Kidney (tissue), 14 donors: ENCODE results near the gene METAP1. TPM values are rescaled to one million over a fixed set of nuclear protein-coding genes. Genes with fewer than 3 reads are reported as not detected.

Source experiments
- DNase-seq, 5 donors: peaks; one replicate each; pipeline ENCODE4 v3.0.0-alpha.2; 2013 to 2020
- FAIRE-seq: peaks from 2 replicates; lab custom pipeline; 2012; peaks lifted over from hg19 to GRCh38; lab: Jason Lieb, UNC
- H3K27ac ChIP-seq, 2 donors: one replicate each; pipeline ENCODE4 v1.7.0; 2013; ENCODE audit warnings: low read depth in 2 of 2, low read length in 2 of 2, inconsistent platforms in 1 of 2
- H3K27me3 ChIP-seq: one replicate; pipeline ENCODE4 v1.7.1; 2013; ENCODE audit warnings: low read length, inconsistent platforms; ENCODE audit not compliant: control insufficient read depth, insufficient read depth
- H3K36me3 ChIP-seq, 3 donors: one replicate each; pipeline versions ENCODE4 v1.7.0 to v1.7.1; 2013; ENCODE audit warnings: low read length in 3 of 3, control low read depth in 1 of 3, inconsistent platforms in 1 of 3; ENCODE audit not compliant: insufficient read depth in 3 of 3, control insufficient read depth in 2 of 3
- H3K4me1 ChIP-seq, 3 donors: one replicate each; pipeline versions ENCODE4 v1.7.0 to v1.7.1; 2013; ENCODE audit warnings: low read length in 3 of 3, inconsistent platforms in 1 of 3, low read depth in 1 of 3; ENCODE audit not compliant: control insufficient read depth in 2 of 3, insufficient read depth in 2 of 3
- H3K4me3 ChIP-seq, 3 donors: one replicate each; pipeline versions ENCODE4 v1.7.0 to v1.8.1; 2013; ENCODE audit warnings: low read length in 3 of 3, control low read depth in 1 of 3, inconsistent platforms in 1 of 3
- H3K9ac ChIP-seq, 3 donors: one replicate each; pipeline versions ENCODE4 v1.7.0 to v1.7.1; 2013; ENCODE audit warnings: low read length in 3 of 3, control low read depth in 1 of 3, inconsistent platforms in 1 of 3
- H3K9me3 ChIP-seq, 3 donors: one replicate each; pipeline versions ENCODE4 v1.7.0 to v1.7.1; 2013; ENCODE audit warnings: low read length in 3 of 3, control low read depth in 1 of 3, inconsistent platforms in 1 of 3; ENCODE audit not compliant: control insufficient read depth in 2 of 3, insufficient read depth in 1 of 3
- CTCF ChIP-seq: IDR thresholded peaks from 3 replicates; pipeline ENCODE4 v1.5.1; 2012; ENCODE audit warnings: mild to moderate bottlenecking, moderate library complexity, borderline replicate concordance; ENCODE audit not compliant: insufficient read depth; ENCODE audit errors: extremely low read depth
- intact Hi-C: fragments of 100-400 bp; cut with DNase I; formaldehyde crosslinking; loops from one replicate; pipeline ENCODE4 v1.11.1; 2022
- polyA plus RNA-seq: library from polyadenylated mRNA; stranded (reverse); fragments of 350-450 nt; fragmentation: Illumina TruSeq; extraction: RNeasy Lipid Tissue Mini Kit (QIAGEN cat#74804); gene quantifications from one replicate; pipeline ENCODE4 v1.2.3, GENCODE V29; 2014; ENCODE audit warnings: low read depth, low replicate concordance; ENCODE audit not compliant: insufficient read depth
- total RNA-seq: library from RNA; stranded (reverse); fragmentation: NEBNext Ultra II Directional; extraction: Animal tissue kit (Norgen Biotek cat#: 25700); gene quantifications from one replicate; pipeline ENCODE4 v1.2.1, GENCODE V29; 2021
- donor health status: control.
- donor health status: control.
- donor health status: control.
- donor health status: control.
- donor health status: control.
- donor health status: DM: yes; HTN: yes; CAD: no.
- donor health status: Normal renal cell carcinoma (clear cell type).

Gene METAP1
- total and polyA plus RNA-seq, 2 donors from 2014 or later: 22.7 to 33.8 TPM

GRCh38 chr4:98996765-98997068, 1.2 kb downstream of the METAP1 start:
- Histone ChIP-seq H3K36me3 (no peaks in the 10 kb centered on the region), H3K4me3 (peak overlapping the region; percentile 59 to 85 (median 85)), H3K9me3 (no peaks in the 10 kb centered on the region), H3K27ac (no peak overlapping the region), H3K27me3 (no peaks in the 10 kb centered on the region), H3K4me1 (peaks cover 0 to 2% (median 0%) of the 10 kb centered on the region in 3 donors), H3K9ac (peak overlapping the region in 2 of 3 donors; percentile 14 to 58)
- intact Hi-C loops: no loop called here
- DNase-seq: no peak
- no peak for FAIRE-seq
- no peak for TF ChIP-seq CTCF

GRCh38 chr4:98997166-98997565, 1.6 kb downstream of the METAP1 start:
- no peaks in the 10 kb centered on the region for H3K9me3 ChIP-seq
- no peaks in the 10 kb centered on the region for H3K36me3 ChIP-seq
- intact Hi-C loops: no loop called here
- TF ChIP-seq CTCF: no peak
- no peak for DNase-seq
- no peaks in the 10 kb centered on the region for H3K27me3 ChIP-seq
- peaks cover 0 to 4% (median 0%) of the 10 kb centered on the region in 3 donors for H3K4me1 ChIP-seq
- no peak overlapping the region for H3K27ac ChIP-seq
- H3K4me3 ChIP-seq: peak overlapping the region in 1 of 3 donors; percentile 85
- no peak overlapping the region for H3K9ac ChIP-seq
- no peak for FAIRE-seq

GRCh38 chr4:98998551-98998950, 3.0 kb downstream of the METAP1 start:
- H3K9me3 ChIP-seq: no peaks in the 10 kb centered on the region
- H3K9ac ChIP-seq: no peak overlapping the region
- no peak overlapping the region for H3K27ac ChIP-seq
- intact Hi-C loops: no loop called here
- H3K4me3 ChIP-seq: no peak overlapping the region
- H3K4me1 ChIP-seq: peaks cover 0 to 4% (median 3%) of the 10 kb centered on the region in 3 donors
- no peaks in the 10 kb centered on the region for H3K27me3 ChIP-seq
- no peak for TF ChIP-seq CTCF
- no peaks in the 10 kb centered on the region for H3K36me3 ChIP-seq
- FAIRE-seq: no peak
- DNase-seq: no peak

- peak overlapping the region in 1 of 2 donors; percentile 24 for H3K27ac ChIP-seq
- no peaks in the 10 kb centered on the region for H3K9me3 ChIP-seq
- no peak for TF ChIP-seq CTCF
- intact Hi-C loops: loop anchor here (10.0 kb wide), 1 partner anchor 53 kb away; no protein-coding TSS in a partner anchor
- H3K27me3 ChIP-seq: no peaks in the 10 kb centered on the region
- no peak for FAIRE-seq
- peaks cover 0 to 7% (median 3%) of the 10 kb centered on the region in 3 donors for H3K4me1 ChIP-seq
- DNase-seq: peak in 2 of 5 donors; percentile 25 to 39
- H3K4me3 ChIP-seq: no peak overlapping the region
- no peak overlapping the region for H3K9ac ChIP-seq
- no peaks in the 10 kb centered on the region for H3K36me3 ChIP-seq
Observed at GRCh38 chr4:99002279-99002678, 6.8 kb downstream of the METAP1 start.
